GM19351 (cell line): ENCODE data around the gene NT5DC3.
"Not testable (repeated sequence)": the region's sequence is repeated elsewhere in the genome, so short reads cannot be mapped to it uniquely, and the experiment has no call there.

Source experiments
- ATAC-seq: cut with Tn5 transposase; IDR thresholded peaks from one replicate; pipeline ENCODE4 v1.9.1; 2021; ENCODE audit warnings: mild to moderate bottlenecking, moderate library complexity; ENCODE audit not compliant: unreplicated experiment

Gene NT5DC3

DNA sequence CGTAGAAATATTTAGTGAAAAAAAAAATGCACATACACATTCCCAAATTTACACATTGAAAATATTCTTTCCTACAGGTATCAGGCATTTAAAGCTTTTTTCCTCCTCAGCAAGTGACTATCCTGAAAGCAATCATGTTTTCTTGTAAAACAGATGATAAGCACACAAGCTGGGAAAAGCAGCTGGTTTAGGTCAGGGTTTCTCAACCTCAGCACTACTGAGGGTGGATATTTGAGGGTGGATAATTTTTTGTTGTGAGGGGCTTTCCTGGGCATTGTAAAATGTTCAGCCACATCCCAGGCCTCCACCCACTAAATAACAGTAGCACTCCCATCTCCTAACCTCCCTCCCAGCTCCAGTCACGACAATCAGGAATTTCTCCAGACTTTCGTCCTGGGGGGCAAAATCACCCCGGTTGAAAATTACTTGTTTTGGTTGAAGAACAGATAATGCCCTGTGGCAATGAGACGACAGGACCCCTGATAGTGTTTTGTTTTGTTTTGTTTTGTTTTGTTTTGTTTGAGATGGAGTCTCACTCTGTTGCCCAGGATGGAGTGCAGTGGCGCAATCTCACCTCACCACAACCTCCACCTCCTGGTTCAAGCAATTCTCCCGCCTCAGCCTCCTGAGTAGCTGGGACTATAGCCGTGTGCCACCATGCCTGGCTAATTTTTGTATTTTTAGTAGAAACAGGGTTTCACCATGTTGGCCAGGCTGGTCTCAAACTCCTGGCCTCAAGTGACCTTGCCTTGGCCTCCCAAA, 15.0 kb upstream of the NT5DC3 start:
- no peak for ATAC-seq

DNA sequence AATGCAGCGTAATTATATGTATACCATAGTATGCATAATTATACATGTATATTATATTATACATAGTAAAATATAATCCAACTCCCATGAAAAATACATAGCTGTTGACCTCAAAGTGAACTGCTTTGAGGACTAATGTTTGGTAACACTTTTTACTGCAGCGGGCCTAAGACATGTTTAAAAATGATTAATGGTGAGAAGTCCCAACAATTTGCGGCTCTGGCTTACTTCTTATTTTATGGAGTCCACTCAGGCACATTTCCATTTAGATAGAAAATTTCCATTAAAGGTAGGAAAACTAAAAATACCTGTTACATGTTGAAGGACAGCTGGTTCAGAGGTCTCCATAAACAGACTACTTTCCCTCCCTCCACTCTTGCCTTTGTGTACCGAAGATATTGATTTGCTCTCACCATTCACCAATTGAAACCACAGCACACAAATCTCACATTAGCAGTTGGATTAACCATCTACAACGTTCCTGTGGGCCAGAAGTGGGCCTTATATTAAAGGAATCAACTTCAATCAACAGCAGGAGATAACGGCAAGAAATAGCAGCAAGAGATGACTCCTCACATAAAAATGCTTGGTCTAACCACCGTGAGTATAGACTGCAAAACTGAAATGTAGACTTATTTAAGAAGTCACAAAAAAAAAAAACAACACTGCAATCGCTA, 14.1 kb upstream of the NT5DC3 start:
- ATAC-seq, result no peak

DNA sequence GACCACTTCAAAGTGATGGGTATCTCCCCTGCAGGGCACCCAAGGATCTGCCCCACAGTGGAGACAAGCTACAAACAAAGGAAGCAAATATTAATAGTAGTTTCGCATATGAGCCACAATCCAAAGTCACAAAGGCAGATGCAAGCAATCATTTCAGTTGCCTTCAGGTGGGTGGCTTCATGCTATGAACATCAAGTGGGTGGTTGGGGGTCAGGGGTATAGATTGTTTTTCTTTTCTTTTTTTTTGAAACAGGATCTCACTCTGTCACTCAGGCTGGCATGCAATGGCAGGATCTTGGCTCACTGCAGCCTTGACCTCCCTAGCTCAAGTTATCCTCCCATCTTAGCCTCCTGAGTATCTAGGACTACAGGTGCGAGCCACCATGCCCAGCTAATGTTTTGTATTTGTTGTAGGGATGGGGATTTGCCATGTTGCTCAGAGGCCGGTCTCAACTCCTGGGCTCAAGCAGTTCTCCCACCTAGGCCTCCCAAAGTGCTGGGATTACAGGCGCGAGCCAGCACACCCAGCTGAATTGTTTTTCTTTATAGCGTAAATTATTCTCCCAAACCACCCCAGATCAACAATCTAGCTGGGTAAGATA, 13.4 kb upstream of the NT5DC3 start:
- ATAC-seq, result no peak

DNA sequence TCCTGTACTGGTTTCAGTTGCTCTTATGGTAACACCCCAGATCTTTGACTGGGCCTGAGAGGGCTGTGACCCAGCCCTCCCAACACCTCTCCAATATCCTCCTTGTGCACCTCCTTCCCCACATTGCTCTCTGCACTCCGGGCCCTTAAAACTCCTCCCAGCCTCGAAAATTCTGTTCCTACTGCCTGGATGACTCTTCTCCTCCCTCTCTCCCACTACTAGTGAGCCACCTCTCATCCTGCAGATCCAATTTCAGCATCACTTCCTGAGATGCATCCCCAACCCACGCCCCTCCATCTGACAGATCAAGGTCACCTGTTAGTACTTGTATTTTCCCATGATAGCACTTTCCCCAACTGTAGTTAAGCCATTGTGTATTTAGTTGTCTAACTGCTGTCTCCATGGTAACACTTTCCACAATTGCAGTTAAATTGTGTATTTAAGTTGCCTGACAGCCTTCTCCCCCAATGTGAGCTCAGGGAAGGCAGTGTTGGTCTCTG, 11.5 kb upstream of the NT5DC3 start:
- no peak for ATAC-seq

DNA sequence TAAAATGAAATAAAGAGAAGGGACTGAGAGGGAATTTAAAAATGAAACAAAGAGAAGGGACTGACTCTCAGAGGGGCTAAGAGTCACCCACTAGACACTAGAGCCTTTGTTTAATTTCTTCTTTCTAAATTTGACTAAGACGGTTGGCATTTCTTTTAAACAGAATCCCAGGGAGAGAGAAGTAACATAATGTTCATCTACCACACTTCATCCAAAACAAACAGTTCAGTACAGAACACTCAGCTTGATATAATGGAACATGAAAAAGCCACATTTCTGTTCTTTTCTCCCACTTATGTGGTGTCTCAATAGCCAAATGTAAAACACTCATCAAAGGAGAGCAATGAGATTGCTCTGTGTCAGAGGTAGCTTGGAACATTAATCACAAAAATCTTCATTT, 10.1 kb upstream of the NT5DC3 start:
- no peak for ATAC-seq

DNA sequence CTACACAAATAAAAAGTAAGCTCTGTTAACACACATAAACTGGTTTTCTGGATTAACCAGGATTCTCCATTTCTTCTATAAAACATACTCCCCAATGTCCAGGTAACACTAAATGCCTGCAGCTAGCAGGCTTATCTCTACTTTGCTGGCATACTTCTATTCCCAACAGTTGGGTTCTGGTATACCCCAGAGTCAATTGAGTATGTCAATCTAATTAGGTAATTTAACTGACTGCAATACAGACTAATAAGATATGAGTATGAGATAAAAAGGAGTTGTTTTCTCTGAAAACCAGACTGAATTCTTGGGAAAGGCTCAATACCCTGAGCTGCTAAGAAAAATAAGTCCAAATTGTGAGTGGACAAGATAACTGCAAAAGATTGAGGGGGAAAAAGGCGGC, 9.4 kb upstream of the NT5DC3 start:
- ATAC-seq, result no peak

DNA sequence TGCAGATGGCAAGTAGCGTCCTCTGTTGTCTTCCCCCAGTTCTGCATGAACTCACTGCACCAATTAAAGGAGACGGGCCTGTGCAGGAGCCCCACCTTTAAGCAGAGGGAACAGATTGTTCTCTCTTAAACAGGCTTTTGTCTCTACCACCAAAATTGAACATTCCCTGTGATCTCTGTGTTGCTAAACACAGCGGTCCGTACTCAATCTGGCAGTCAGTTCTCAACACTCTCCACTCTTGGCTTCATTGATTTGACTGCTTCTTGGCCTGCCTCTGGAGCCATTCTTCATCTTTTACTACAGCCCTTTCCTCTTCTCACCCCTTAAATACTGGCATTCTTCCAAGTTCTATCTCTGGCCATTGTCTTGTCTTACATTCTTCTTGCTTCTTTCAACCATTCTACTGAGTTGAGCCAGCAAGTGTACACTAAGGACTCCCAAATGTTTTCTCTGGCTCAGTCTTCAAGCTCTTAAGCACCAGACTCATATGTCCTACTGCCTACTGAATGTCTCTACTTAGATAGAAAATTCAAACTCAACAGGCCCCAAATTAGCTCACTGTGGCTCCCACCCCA, 8.0 kb upstream of the NT5DC3 start:
- ATAC-seq, result no peak

DNA sequence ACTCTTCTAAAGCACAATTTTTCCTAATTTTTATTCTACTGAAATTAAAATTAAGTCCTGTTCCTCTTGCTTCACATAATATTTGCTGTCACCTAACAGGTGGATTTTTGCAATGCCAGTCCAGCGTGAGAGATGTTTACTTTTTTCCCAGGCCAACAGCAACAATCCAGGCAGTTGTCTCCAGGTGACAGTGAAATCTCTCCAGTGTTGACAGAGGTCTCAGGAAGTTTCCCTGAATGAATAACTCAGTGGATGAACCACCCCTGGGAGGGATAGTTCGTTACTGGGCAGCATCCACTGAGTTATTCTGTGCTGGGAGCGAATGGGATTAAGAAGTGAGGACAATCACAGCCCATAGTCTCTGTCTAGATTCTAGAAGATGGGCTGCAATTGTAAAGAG, 7.1 kb upstream of the NT5DC3 start:
- ATAC-seq, result no peak

DNA sequence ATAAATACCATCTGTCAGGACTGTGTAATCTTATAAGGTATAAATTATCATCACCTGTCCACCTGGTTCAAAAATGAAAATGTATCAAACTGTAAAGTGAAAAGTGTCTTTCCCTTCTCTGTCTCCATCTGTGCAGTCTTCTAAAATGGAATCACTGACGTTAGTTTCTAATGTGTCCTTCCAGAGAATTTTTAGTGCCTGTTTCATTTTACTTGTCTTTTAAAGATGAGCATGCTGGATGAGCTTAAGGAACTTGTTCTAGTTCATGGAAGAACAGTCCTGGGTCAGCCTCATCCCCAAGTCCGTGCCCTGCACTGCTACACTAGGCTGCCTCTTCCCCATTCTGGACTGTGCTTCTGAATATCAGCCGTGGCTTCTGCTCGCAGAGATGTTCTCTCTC, 5.4 kb upstream of the NT5DC3 start:
- no peak for ATAC-seq

DNA sequence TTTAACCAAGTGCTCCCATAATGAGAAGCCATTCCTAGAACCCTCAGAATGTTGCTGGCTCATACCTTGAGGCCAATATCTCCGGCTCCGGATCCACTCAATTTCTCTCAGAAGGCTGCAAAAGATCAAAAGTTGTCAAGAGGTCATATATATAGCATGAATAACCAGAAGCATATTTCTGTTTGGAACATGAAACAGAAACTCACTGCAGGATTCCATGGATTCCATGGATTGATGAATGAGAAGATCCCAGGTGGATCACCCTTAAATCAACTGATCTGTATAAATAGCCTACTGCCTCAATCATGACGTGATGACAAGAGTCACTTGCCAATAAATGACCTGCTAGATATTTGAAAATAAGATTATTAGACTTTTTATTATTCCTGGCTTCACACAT, 3.3 kb upstream of the NT5DC3 start:
- ATAC-seq, result no peak

DNA sequence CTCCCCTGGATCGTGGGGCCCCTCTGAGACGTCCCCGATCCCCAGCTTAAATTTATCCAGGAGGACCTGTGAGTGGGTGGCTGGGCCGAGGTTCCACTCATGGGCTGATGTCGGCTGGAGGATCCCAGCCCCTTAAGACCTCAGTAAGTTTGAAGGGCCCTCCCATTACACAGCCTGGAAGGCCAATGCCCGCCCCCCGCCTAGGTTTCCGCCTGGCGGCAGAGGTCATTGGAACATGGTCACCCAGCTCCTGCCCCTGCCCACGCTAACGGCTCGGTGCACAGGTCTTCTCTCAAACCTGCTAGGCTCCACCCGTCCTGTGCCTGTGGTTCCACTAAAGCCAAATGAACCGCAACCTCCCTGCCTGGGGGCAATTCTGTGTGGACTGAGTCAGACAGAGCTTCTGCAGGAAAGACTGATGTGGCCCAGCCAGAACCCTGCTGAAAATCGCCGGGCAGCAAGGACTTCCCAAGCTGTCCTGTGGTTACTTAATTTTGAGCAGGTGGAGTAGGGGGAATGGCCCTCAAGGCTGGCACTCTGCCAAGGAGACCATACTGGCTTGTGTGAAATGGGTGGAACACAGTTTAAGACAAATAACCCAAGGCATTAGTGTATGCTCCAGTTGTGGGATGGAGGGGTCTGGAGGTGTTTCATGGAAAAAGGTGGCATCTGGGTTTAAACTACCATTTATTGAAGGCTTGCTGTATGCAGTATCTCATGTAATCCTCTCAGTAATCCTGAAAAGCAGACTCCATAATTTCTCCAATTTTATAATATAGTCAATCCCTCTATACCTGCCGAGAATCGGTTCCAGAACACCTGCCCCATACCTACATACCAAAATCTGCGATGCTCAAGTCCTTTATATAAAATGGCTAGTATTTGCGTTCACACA, 903 bp upstream of the NT5DC3 start:
- ATAC-seq, result no peak

DNA sequence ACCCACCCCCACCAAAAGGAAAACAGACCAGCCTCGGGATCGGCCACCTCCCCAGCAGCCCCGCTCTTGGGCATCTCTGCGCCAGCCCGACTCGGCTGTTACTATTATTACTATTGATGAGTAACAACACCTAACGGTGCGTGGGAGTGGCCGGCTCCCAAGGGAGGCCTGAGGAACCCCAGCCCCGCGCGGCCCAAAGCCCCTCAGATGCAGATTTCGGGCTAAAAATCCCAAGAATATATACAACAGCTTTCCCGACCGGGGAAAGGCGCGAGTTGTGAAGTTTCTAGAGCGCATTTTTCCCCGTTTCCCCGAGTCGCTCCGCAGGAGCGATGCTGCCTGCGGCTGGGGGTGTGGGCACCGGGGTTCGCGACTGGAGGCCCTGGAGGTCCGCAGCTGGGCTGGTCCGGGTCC, 565 bp downstream of the NT5DC3 start:
- peak; percentile 39 for ATAC-seq

DNA sequence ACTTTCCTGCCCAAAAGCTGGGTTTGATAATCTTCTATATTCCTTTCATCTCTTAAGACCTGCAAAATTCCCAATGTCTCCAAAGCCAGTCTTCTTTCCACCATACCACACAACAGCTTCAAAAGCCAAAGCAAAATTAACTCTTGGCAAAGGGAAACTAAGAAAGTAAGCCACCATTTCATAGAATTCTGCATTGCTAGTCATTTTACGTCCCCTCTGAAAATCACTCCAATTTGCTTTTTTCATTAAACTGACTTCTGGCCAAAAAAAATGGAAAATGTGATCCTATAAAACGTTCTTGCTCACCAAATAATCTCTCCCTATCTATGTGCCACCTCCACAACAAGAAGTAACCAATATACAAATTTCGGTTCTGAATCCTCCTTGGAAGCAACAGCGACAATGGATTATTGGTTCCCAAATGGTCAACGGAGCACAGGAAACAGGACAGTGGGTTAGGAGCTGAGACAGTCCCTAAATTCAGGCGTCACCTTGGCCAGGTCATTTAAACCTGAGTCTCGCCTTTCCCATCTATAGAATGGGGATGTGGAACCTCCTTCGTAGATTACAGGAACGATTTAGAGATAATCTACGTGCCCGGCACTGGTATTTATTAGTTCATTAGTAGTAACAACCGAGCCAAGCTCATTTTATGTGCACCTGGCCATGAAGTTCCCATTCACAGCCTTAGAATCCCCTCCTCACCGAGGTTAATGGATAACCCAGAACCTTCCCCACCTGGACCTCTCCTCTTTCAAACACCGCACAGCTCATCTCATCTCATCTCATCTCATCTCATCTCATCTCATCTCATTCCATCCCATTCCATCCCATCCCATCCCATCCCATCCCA, 1.2 kb downstream of the NT5DC3 start:
- no peak for ATAC-seq

DNA sequence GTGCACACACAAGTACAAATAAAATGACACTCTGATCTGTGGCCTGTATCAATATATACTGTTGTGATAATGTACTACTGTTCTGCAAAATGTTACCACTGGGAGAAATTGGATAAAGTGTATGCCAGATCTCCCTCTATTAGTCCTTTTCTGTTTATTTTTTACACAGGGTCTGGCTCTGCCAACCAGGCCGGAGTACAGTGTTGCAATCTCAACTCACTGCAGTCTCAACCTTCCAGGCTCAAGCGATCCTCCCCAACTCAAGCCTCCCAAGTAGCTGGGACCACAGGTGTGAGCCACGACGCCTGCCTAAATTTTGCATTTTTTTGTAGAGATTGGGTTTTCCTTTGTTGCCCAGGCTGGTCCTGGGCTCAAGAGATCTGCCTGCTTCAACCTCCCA, 1.9 kb downstream of the NT5DC3 start:
- no peak for ATAC-seq

DNA sequence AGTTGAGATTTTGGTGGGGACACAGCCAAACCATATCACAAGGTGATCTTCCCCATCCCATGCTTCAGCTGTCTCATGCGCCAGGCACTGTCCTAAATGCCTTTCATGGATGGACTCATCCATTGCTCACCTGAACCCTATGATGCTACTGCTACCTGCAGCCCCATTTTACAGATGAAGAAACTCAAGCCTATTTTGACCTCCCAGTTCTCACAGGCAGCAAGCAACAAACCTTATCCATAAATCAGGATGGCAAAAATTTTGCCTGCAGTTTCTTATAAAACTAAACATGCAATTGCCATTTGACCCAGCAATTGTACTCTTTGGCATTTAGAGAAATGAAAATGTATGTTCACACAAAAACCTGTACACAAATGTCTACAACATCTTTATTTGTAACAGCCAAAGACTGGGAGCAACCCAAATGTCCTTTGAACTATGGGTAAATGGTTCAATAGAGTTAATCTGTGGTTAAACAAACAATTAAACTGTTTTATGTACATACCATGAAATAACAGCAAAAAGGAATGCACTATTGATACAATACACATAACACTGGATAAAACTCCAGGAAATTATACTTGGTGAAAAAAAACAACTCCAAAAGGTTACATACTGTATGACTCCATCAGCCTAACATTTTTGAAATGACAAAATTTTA, 2.6 kb downstream of the NT5DC3 start:
- no peak for ATAC-seq

DNA sequence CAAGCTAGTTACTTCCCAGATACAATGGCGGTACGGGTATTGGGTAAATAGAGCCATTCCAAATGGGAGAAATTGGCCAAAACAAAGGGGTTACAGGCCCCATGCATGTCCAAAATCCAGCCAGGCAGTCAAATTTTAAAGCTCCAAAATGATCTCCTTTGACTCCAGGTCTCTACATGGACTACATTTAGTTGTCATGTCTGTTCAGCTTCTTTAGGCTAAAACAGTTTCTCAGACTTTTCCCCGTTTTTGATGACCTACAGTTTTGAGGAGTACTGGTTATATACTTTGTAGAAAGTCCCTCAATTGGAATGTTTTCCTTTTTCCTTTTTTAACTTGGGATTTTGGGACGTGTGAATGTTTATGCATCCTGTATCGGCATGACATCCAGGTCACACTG, 4.7 kb downstream of the NT5DC3 start:
- ATAC-seq, result no peak

DNA sequence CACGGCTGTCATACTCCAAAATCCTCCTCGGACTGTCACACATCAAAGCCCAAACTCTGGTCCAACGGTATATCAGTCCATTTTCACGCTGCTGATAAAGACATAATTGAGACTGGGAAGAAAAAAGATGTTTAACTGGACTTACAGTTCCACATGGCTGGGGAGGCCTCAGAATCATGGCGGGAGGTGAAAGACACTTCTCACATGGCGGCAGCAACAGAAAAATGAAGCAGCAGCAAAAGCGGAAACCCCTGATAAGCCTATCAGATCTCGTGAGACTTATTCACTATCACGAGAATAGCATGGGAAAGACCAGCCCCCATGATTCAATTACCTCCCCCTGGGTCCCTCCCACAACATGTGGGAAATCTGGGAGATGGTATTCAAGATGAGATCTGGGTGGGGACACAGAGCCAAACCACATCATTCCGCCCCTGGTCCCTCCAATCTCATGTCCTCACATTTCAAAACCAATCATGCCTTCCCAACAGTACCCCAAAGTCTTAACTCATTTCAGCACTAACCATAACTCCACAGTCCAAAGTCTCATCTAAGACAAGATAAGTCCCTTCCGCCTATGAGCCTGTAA, 5.2 kb downstream of the NT5DC3 start:
- ATAC-seq, result not testable (repeated sequence)

DNA sequence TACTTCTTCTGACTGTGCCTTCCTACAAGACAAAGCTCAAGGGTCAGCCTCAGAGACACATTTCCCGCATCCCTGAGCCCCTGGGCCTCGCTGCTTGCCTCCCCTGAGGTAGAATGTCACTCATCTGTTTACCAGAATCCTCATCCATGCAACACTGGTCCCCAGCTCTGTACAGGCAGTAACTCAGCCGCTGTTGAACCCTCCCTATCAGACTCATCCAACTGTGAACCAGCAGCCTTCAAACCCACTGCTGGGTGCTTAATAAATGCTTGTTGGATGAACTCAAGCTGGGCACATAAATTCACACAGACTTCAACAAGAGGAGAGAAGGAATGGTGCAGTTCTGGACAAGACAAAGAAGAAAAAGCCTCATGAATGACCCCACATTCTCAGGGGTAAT, 6.1 kb downstream of the NT5DC3 start:
- no peak for ATAC-seq

DNA sequence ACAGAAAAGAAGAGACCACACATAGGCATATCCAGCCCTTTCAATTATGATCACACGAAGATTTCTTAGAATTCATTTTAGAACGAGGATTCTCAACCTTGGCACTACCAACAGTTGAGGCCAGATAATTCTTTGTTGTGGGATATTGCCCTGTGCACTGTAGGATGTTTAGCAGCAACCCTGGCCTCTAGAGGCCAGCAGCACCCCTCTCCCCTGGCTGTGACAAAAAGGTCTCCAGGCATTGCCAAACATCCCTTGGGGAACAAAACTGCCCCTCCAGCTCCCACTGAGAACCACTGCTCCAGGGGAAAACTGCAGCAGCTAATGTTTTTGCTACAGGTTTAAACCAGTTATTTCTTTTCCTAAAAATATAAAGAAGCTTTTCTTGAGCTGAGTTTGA, 7.1 kb downstream of the NT5DC3 start:
- ATAC-seq, result no peak
